GM12891 (cell line): ENCODE measurements around the gene PIGQ.

Source experiments
- DNase-seq: peaks from one replicate; pipeline ENCODE4 v3.0.0; 2011; ENCODE audit warnings: low spot score; ENCODE audit not compliant: insufficient read length
- FAIRE-seq: peaks from 2 replicates; lab custom pipeline; 2011; peaks lifted over from hg19 to GRCh38; lab: Jason Lieb, UNC
- PAX5 ChIP-seq: IDR thresholded peaks from 2 replicates; pipeline ENCODE4 v1.6.1; 2011; ENCODE audit warnings: low read length, moderate library complexity, mild to moderate bottlenecking; ENCODE audit not compliant: insufficient read depth, severe bottlenecking
- POLR2A ChIP-seq: IDR thresholded peaks from 2 replicates; pipeline ENCODE4 v1.6.1; 2011; ENCODE audit warnings: low read depth, low read length, control low read depth
- POLR2AphosphoS5 ChIP-seq: IDR thresholded peaks from 2 replicates; pipeline ENCODE4 v1.6.1; 2011; ENCODE audit warnings: low read depth, low read length, control low read depth
- POU2F2 ChIP-seq: IDR thresholded peaks from 2 replicates; pipeline ENCODE4 v1.6.1; 2011; ENCODE audit warnings: low read depth, mild to moderate bottlenecking, control low read depth, low read length, moderate library complexity
- SPI1 ChIP-seq: IDR thresholded peaks from 2 replicates; pipeline ENCODE4 v1.6.1; 2011; ENCODE audit warnings: low read depth, low read length, control low read depth
- TAF1 ChIP-seq: IDR thresholded peaks from 2 replicates; pipeline ENCODE4 v1.6.1; 2011; ENCODE audit warnings: low read depth, low read length, control low read depth

Gene PIGQ

GRCh38 chr16:578870-579405 lies 9.2 kb downstream of the PIGQ start:
- no peak for TF ChIP-seq POLR2A
- no peak for TF ChIP-seq SPI1
- no peak for TF ChIP-seq POU2F2
- no peak for TF ChIP-seq PAX5
- TF ChIP-seq TAF1 = no peak
- no peak for TF ChIP-seq POLR2AphosphoS5
- DNase-seq = peak; percentile 87
- FAIRE-seq = peak; percentile 89

DNA sequence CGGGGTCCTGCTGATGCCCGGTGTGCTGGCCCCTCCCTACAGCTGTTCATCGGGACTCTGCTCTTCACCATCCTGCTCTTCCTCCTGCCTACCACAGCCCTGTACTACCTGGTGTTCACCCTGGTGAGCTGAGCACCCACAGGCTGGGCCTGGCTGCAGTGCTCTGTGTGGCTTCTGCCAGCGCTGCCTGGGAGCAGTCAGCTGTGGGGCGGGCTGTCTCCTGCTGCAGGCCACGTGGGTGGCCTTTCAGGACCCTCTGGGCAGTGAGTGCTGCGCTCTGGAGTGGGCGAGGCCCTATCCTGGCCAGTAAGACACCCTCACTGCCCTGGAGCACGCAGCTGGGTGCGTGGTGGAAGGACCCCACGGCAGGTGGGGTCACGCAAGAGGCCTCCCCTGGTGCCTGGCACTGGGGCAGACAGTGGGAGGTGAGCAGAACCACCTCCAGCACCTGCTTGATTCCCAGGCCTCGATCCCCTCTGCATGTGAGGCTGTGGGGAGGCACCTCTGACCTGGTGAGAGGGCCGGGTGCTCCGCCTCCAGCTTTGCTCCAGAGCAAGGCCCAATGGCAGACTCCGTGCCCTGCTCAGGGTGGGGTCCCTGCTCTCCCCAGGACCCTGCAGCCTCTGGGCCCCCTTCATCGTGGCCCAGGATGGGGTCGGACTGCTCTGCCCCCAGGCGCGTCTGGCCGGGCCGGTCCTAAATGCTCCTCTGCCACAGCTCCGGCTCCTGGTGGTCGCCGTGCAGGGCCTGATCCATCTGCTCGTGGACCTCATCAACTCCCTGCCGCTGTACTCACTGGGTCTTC lies 10.6 kb downstream of the PIGQ start:
- TF ChIP-seq PAX5 (no peak), POLR2A (no peak), POLR2AphosphoS5 (no peak), TAF1 (no peak)
- FAIRE-seq (no peak), DNase-seq (no peak)

DNA sequence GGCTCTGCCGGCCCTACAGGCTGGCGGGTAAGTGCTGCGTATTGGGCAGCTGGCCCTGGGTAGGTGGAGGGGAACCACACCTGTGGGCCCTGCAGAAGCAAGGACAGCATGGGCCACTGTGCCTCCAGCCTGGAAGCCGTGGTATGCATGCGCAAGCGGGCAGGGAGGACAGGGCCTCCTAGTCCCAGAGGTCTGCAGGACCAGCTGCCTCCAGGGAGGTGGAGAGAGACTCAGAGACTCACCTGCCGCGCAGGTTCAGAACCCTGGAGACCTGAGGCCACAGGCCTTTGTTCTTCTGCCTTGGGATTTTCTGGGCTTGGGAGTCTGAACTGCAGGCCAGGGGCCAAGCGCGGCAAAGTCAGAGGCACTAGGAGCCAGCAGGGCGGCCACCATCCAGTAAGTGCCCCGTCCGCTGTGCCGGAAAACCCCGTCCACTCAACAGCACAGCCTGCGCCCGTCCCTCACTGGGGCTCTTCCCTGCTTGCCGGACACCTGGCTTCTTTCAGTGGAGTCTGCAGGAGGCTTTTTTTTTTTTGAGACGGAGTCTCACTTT lies 11.3 kb downstream of the PIGQ start:
- FAIRE-seq (no peak), DNase-seq (no peak)
- TF ChIP-seq TAF1 (no peak), POU2F2 (no peak), PAX5 (no peak), POLR2AphosphoS5 (no peak), POLR2A (no peak), SPI1 (no peak)

GRCh38 chr16:582218-582613 lies 12.4 kb downstream of the PIGQ start:
- TF ChIP-seq PAX5 (no peak), POU2F2 (no peak), POLR2AphosphoS5 (no peak), SPI1 (no peak), TAF1 (no peak)
- FAIRE-seq = no peak
- no peak for DNase-seq

DNA sequence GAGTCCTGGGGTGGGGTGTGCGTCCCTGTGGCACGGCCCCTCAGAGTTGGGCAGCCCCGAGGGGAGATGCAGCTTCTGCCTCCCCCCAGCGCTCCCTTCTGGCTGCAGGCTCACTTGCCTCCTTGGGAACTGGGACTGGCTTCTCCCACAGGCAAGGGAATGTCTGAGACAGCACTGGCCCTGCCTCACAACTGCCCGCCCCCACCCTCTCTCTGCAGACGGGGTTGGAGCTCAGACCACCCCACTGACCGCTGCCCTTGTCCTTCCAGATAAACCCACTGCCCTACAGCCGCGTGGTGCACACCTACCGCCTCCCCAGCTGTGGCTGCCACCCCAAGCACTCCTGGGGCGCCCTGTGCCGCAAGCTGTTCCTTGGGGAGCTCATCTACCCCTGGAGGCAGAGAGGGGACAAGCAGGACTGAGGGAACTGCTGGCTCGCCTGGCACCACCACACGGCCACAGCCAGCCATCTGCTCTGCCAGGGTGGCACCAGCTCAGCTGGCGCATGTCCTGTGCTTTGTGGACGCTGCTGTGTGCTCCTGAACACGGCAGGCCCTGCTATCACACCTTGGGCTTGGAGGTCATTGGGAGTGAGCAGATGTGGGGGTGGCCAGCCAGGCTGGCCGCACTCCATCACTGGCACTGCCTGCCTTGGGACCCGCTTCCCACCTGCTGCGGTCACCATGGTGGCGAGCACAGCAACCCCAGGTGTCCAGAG lies 13.0 kb downstream of the PIGQ start:
- DNase-seq (no peak), FAIRE-seq (no peak)
- TF ChIP-seq POU2F2 (no peak), POLR2AphosphoS5 (no peak), TAF1 (no peak), POLR2A (no peak), SPI1 (no peak), PAX5 (no peak)

- DNase-seq (no peak), FAIRE-seq (no peak)
- TF ChIP-seq PAX5 (no peak), POLR2AphosphoS5 (no peak), SPI1 (no peak), POLR2A (no peak), POU2F2 (no peak), TAF1 (no peak)
Measured at GRCh38 chr16:583470-583814, 13.7 kb downstream of the PIGQ start.

DNA sequence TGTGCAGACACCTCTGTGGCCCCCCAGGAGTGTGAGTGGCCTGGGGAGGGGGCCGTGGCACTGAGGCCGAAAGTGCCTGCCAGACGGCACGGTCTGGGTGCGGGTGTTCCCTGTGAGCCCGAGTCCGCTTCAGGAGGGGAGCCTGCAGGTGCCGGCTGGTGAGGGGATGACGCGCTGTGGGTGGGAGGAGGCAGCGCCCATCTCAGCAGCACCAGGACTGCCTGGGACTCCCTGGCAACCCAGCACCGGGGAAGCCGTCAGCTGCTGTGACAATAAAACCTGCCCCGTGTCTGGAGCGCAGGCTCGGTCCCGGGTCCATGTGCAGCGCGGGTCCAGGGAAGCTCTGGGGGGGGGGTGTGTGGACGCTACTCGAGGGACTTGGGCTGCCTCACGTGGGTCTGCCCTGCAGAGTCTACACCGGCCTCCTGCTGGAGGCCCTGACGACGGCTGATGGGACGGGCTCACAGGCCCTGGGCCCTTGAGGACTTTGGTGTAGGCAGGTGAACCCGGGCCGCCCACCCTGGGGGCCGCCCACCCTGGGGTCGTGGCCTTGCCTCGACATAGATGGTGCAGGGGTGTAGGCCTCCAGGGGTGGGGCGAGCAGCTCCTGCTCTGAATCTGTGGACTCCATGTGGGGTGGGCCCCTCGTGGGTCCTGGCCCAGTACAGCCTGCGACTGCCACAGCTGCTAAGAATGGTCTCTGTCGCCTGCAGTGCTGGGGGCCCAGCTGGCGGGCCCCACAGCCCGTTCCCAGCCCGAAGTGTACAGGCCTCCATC lies 14.2 kb downstream of the PIGQ start:
- FAIRE-seq (no peak), DNase-seq (no peak)
- no peak for TF ChIP-seq PAX5
- TF ChIP-seq POU2F2 = no peak
- no peak for TF ChIP-seq SPI1
- TF ChIP-seq POLR2AphosphoS5 = no peak
- no peak for TF ChIP-seq TAF1
- no peak for TF ChIP-seq POLR2A

GRCh38 chr16:585351-585750 lies 15.6 kb downstream of the PIGQ start:
- no peak for FAIRE-seq
- TF ChIP-seq SPI1 (no peak), TAF1 (no peak)
- no peak for DNase-seq

GRCh38 chr16:586047-586644 lies 16.4 kb downstream of the PIGQ start:
- peak; percentile 45 for FAIRE-seq
- no peak for TF ChIP-seq POU2F2
- TF ChIP-seq SPI1 = no peak
- TF ChIP-seq POLR2A = no peak
- no peak for TF ChIP-seq PAX5
- TF ChIP-seq TAF1 = no peak
- no peak for TF ChIP-seq POLR2AphosphoS5
- no peak for DNase-seq
